ENCODE measurements around the gene PRR23E. TPM values are rescaled to one million over a fixed set of nuclear protein-coding genes. Genes with fewer than 3 reads are reported as not detected.

Gene PRR23E
- total RNA-seq, 1 experiment from 2014 or later = not detected

DNA sequence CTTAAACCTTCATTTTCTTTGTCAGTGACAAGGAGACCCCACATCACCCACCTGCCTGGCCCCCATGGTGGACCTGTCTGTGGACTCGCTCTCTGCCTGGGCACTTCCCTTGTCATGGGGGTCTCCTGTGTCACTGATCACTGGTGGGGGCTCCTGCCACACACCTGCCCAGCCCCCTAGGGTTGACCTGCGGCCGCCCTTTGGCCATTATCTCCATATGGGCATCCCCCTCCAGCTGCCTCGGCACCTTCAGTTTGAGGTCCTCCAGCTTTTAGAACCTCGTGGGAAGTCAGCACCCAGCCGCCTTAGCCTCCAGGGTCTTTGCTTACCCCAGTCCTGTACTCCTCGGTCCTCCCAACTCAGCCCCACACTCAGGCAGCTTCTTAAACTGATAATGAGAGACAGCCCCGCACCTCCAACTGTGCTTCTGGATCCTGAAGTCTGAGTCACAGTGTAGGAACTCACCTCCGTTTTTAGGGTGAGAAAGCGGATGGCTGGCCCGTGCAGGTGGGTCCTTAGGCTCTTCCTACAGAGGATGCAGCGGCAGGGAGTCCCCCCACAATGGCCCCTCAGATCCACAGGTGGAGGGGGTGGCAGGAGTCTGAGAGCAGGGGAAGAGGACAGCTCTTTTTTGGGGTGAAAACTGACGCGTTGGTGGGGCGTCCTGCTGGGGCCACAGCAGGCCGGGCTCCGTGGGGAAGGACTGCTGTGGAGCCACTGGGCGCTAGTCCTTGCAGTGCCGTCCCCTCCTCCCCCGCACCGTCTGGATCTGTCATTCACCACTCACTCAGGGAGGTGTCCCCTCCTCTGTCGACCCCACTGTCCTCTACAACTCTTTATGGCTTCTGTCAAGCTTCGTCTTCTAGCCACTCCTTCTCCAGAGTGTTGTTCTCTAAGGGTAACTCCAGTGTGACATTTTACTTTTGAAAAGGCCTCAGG is 8.7 kb upstream of the PRR23E start:
- DNase-seq (ENCODE audit: low read depth) = no peak

- no peak for DNase-seq (ENCODE audit: low read depth)
Observed at GRCh38 chr3:127184870-127185216, 8.1 kb upstream of the PRR23E start.

GRCh38 chr3:127185268-127185667 is 7.7 kb upstream of the PRR23E start:
- DNase-seq (ENCODE audit: low read depth) = no peak

DNA sequence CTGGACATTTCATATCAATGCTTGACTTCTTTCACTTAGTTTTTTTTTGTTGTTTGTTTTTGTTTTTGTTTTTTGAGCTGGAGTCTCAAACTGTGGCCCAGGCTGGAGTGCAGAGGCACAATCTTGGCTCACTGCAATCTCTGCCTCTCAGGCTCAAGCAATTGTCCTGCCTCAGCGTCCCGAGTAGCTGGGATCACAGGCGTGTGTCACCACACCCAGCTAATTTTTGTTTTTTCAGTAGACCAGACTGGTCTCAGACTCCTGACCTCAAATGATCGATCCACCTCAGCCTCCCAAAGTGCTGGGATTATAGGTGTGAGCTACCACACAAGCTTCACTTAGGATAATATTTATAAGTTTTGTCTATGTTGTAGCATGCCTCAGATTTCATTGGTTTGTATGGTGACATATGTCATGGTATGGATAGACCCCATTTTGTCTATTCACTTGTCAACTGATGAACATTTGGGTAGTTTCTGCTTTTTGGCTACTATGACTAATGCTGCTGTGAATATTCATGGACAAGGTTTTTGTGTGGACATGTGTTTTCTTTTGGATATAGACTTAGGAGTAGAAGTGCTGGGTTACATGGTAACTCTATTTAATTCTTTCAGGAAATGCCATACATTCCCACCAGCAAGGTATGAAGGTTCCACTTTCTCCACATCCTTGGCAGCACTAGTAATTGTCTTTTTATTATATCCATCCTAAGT is 6.8 kb upstream of the PRR23E start:
- DNase-seq (ENCODE audit: low read depth) = no peak

DNA sequence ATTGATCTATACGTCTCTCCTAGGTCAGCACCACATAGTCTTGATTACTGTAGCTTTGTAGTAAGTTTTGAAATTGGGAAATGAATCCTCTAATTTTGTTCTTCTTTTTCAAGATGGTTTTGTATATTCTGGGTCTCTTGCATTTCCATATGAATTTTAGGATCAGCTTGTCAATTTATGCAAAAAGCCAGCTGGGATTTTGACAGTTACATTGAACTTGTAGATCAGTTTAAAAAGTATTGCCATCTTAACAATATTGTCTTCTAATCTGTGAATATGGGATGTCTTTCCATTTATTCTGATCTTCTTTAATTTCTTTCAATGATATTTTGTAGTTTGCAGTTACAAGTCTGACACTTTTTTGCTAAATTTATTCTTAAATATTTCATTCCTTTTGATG is 5.6 kb upstream of the PRR23E start:
- DNase-seq (ENCODE audit: low read depth) = no peak

GRCh38 chr3:127193341-127193740 is 410 bp downstream of the PRR23E start:
- no peak for DNase-seq (ENCODE audit: low read depth)

DNA sequence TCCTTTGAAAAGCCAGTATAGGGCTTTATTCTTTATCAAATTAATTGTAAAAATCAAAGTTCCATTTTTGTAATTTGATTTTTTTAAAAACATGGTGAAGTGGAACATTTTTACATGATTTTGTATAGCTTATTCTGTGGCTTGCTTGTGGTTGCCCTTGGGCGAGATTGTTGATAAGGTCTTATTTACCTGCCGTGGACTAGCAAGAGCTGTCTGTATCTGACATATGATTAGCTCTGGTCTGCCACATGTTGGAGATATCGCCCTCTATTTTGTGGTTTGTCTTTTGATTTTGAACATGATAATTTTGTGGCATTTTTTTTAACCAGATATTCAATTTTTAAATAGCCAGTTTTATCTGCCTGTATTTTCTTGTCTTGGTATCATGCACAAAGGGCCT is 844 bp downstream of the PRR23E start:
- DNase-seq (ENCODE audit: low read depth) = no peak

DNA sequence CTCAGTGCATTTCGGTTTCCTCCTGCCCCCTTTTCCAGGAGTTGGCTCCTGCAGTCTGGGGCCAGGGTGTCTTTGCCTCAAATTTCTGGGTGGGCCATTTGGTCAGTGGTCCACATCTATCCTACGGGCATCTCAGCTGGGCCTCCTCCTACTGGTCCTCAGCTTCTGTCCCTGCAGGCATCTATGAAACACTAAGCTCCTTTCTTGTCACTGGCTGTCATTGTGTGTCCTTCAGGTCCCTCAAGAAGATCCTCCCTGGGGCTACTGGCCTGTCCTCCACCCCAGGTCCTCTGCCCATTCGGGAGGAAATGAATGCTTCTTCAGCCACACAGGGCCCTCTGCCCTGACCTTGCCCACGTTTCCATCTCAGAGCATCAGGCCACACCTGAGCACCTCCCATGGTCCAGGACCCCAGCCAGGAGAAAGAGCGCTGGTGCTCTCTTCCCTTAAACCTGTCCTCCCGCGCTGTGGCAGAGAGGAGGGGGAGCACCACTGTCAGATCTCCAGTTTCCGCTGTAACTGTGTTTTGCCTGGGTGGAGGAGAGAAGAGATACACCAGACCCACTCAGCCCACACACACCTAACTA is 1.8 kb downstream of the PRR23E start:
- DNase-seq (ENCODE audit: low read depth) = no peak

DNA sequence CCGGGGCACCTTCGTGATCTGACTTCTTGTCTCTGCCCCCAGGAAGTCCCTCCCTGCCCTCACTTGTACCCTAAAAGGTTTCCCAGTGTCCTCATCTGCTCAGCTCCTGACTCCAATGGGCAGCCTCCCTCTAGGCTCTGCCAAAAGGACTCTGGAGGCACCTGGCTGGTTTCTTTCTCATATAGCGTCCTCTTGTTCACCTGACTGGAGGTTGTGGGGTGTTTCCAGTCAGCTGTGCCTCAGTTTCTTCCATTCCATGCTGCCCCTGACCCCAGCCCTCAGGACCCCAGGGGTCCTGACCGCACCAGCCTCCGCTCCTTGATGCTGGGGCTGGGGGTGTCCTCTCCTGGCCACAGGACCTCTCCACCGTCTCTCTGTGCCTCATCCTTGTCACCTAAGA is 2.5 kb downstream of the PRR23E start:
- DNase-seq (ENCODE audit: low read depth) = no peak

DNA sequence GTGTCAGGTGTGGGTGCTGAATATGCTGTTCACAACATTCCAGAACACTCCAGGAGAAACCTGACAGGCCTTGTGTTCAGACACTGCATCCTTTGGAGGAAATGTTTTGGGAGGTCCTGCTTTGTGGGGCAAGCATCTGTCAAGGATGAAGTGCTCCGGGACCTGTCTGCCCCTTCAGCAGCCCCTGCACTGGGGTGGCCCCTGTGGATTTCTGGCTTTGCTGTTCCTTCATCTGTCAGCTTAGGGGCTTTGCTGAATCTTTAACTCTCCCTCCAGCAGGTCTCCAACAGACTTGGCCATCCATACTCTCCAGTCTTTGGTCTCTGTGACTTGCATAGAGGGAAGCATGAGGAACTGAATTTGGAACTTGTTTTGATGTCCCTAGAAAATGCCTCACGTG is 3.1 kb downstream of the PRR23E start:
- no peak for DNase-seq (ENCODE audit: low read depth)

DNA sequence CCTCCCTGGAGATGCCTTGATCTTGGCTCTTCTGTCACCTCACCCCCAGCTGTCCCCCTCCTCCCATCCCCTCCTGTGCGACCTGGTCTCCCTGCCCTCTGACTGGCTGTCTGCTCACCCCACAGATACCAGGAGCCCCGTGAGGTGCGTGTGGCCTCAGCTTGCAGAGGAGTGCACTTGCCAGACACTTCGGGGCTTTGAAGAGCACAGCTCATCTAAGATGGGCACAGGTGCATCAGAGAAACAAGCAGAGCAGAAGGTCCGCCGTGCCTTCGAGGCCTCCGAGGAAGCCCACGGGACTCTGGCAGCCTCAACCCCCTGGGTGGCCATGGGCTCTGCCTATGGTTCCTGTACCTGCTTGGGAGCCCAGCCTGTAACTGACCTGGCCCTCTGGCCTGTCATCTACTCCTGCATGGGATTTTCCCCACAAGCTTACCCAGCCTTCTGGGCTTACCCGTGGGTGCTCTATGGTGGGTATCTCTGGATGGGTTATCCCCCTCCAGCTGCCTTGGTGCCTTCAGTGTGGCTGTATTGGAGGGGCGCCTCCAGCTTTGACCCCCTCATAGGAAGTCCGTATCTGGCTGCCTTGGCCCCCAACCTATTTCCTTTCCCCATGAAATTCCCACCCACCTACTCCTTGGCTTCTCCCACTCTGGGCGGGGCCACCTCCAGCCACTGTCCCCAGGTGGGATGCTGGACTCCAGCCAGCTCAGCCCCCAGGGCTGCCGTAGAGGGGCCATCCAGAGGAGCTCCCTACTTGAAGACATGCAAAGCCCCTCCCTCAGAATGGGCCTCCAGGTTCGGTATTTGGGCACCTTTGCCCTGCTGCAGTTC is 3.8 kb downstream of the PRR23E start:
- no peak for DNase-seq (ENCODE audit: low read depth)

DNA sequence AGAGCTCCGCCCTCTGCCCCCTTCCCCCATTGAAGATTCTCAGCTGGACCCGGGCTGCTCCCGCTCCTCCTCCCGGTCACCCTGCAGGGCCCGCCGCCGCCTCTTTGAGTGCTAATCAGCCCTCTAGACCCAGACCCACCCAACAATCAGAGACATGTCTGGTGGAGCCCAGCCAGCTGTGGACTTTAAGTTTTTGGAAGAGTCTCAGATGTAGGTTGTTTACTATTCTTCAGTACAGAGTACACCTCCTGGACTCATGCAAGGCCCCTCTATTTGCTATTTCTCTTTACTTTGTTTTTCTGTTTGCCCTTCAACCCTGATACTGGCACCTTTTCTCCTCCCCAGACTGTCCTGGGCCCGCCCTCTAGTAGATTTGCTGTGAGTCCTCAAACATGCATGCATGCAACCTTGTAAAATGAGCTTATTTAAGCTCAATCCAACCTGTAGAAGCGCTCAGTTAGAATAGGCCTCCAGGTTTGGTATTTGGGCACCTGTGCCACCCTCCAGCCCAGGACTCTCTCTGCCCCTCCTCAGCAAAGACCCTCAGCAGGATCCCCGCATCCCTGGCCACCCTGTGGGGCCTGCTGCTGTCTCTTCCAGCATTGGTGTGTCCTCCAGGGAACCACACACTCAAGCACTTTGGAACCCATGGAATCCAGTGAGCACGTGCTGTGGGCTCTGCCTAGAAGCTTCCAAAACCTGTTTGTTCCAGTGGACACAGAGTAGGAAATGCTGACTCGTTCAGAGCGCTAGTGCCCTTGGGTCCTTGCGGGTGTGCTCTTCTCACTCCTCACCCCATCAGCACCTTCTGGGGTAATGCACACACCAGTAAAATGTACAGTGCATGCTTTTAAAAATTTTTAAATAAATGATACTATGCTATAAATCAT is 4.6 kb downstream of the PRR23E start:
- no peak for DNase-seq (ENCODE audit: low read depth)

GRCh38 chr3:127200086-127200691 is 7.3 kb downstream of the PRR23E start:
- no peak for DNase-seq (ENCODE audit: low read depth)

GRCh38 chr3:127203024-127203423 is 10.1 kb downstream of the PRR23E start:
- DNase-seq (ENCODE audit: low read depth) = no peak

DNA sequence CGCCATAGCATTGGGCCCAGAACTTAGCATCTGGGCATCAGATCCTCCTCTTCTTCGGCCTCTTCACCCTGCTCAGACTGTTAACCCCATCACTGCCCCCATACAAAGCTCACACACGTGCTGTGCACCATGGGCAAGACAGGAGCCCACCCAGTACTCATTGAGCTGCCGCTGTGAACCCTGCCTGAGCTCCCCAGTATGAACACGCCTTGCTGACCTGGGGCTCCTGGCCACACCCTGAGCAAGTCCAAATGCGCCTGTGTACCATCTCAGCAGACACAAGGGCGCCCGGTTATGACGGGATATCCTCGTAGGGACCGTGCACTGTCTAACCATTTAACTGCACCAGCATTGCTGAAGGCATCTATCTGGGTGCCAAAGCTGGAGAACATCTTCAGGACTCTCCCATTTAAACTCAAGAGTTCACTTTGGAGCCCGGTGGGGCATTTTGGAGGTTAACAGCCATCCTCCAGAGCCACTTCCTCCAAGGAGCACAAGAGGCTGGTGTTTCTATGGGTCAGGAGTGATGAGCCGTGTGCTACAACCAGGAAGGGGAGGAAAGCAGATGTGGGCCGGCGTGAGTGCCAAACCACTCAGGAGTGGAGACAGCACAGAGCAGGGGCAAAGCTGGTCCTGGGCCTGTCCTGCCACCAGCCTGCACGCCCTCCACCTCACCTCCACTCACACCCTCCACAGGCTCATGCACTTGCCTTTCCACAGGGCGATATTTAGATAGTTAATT is 12.1 kb downstream of the PRR23E start:
- no peak for DNase-seq (ENCODE audit: low read depth)

- DNase-seq (ENCODE audit: low read depth) = no peak
Observed at GRCh38 chr3:127206154-127206553, 13.2 kb downstream of the PRR23E start.

- no peak for DNase-seq (ENCODE audit: low read depth)
Observed at GRCh38 chr3:127206611-127207516, 13.9 kb downstream of the PRR23E start.
